Vagina (tissue), 2 donors: ENCODE measurements around the gene FGGY. TPM values are rescaled to one million over a fixed set of nuclear protein-coding genes. Genes with fewer than 3 reads are reported as not detected.
"Not testable (repeated sequence)": the region's sequence is repeated elsewhere in the genome, so short reads cannot be mapped to it uniquely, and the experiment has no call there.

Experiments
- DNase-seq, 2 donors: peaks; one replicate each; pipeline ENCODE4 v3.0.0-alpha.2; 2017; ENCODE audit errors: extremely low spot score in 2 of 2
- H3K27ac ChIP-seq: fragments of 200-600 bp; sonication (generic); one replicate; pipeline ENCODE4 v1.5.1; 2019
- H3K27me3 ChIP-seq: fragments of 200-600 bp; sonication (generic); one replicate; pipeline ENCODE4 v1.5.1; 2019
- H3K36me3 ChIP-seq, 2 donors: fragments of 200-600 bp; sonication (generic); one replicate each; pipeline ENCODE4 v1.5.1; 2017 to 2019
- H3K4me1 ChIP-seq: fragments of 200-600 bp; sonication (generic); one replicate; pipeline ENCODE4 v1.5.1; 2019
- H3K4me3 ChIP-seq, 2 donors: fragments of 200-600 bp; sonication (generic); 1 replicate in 1 of 2; 2 replicates in 1 of 2; pipeline ENCODE4 v1.5.1; 2016 to 2019
- H3K9me3 ChIP-seq: fragments of 200-600 bp; sonication (generic); one replicate; pipeline ENCODE4 v1.5.1; 2019
- CTCF ChIP-seq, 3 experiments: fragments of 450-650 bp in 2 of 3; fragments of 200-600 bp in 1 of 3; sonication (generic) in 1 of 3; IDR thresholded peaks; one replicate each; pipeline ENCODE4 v1.5.1; 2017 to 2019; ENCODE audit warnings: antibody characterized with exemption in 3 of 3, mild to moderate bottlenecking in 2 of 3, moderate library complexity in 2 of 3
- POLR2A ChIP-seq, 2 donors: fragments of 450-650 bp; IDR thresholded peaks; one replicate each; pipeline ENCODE4 v1.6.1; 2017; ENCODE audit warnings: antibody characterized with exemption in 2 of 2, mild to moderate bottlenecking in 2 of 2, moderate library complexity in 2 of 2
- POLR2AphosphoS5 ChIP-seq, 2 donors: sonication (generic); formaldehyde crosslinking; IDR thresholded peaks; one replicate each; pipeline ENCODE4 v1.9.0; 2017; ENCODE audit warnings: antibody characterized with exemption in 2 of 2, mild to moderate bottlenecking in 2 of 2, low read depth in 1 of 2; ENCODE audit not compliant: insufficient read depth in 1 of 2
- intact Hi-C: fragments of 100-400 bp; cut with DNase I; formaldehyde crosslinking; loops from one replicate; pipeline ENCODE4 v1.15.1; 2023
- total RNA-seq: library from RNA; depleted of rRNA; stranded (reverse); fragments of >200 nt; gene quantifications from one replicate; pipeline ENCODE4 v1.2.3, GENCODE V29; 2016

Gene FGGY
- total RNA-seq, 1 donor from 2014 or later: 11.8 TPM

- H3K9me3 ChIP-seq: no peaks in the 10 kb centered on the region
- H3K4me1 ChIP-seq: peaks cover 8% of the 10 kb centered on the region
- H3K4me3 ChIP-seq: no peak overlapping the region
- H3K36me3 ChIP-seq: no peaks in the 10 kb centered on the region
- TF ChIP-seq CTCF (IDR thresholded peaks at IDR 0.05) (no peak), POLR2AphosphoS5 (IDR thresholded peaks at IDR 0.05; ENCODE audit: insufficient read depth in 1 of 2, low read depth in 1 of 2) (no peak), POLR2A (IDR thresholded peaks at IDR 0.05) (no peak)
- H3K27ac ChIP-seq: no peak overlapping the region
- no peaks in the 10 kb centered on the region for H3K27me3 ChIP-seq
- no peak for DNase-seq
- intact Hi-C loops: no loop called here
Observed at GRCh38 chr1:59494145-59494833, 197.4 kb downstream of the FGGY start.

- intact Hi-C loops, H3K36me3 ChIP-seq, DNase-seq, H3K27ac ChIP-seq, H3K4me3 ChIP-seq, H3K9me3 ChIP-seq, H3K27me3 ChIP-seq: not testable (repeated sequence)
- H3K4me1 ChIP-seq: peaks cover 18% of the 10 kb centered on the region
Observed at GRCh38 chr1:59496156-59496555, 199.3 kb downstream of the FGGY start.

- Histone ChIP-seq H3K27me3 (no peaks in the 10 kb centered on the region), H3K36me3 (no peaks in the 10 kb centered on the region), H3K27ac (no peak overlapping the region), H3K4me3 (no peak overlapping the region), H3K9me3 (no peaks in the 10 kb centered on the region), H3K4me1 (peaks cover 25% of the 10 kb centered on the region)
- TF ChIP-seq CTCF (IDR thresholded peaks at IDR 0.05) (no peak), POLR2A (IDR thresholded peaks at IDR 0.05) (no peak), POLR2AphosphoS5 (IDR thresholded peaks at IDR 0.05; ENCODE audit: insufficient read depth in 1 of 2, low read depth in 1 of 2) (no peak)
- DNase-seq: no peak
- intact Hi-C loops: no loop called here
Observed at GRCh38 chr1:59497616-59498015, 200.7 kb downstream of the FGGY start.

GRCh38 chr1:59498640-59499039 is 201.7 kb downstream of the FGGY start:
- intact Hi-C loops: no loop called here
- H3K27ac ChIP-seq: no peak overlapping the region
- no peak for TF ChIP-seq POLR2A (IDR thresholded peaks at IDR 0.05)
- H3K36me3 ChIP-seq: no peaks in the 10 kb centered on the region
- no peaks in the 10 kb centered on the region for H3K27me3 ChIP-seq
- DNase-seq: no peak
- peaks cover 25% of the 10 kb centered on the region for H3K4me1 ChIP-seq
- H3K4me3 ChIP-seq: no peak overlapping the region
- H3K9me3 ChIP-seq: no peaks in the 10 kb centered on the region

- H3K9me3 ChIP-seq: no peaks in the 10 kb centered on the region
- H3K4me3 ChIP-seq: no peak overlapping the region
- H3K27ac ChIP-seq: no peak overlapping the region
- H3K27me3 ChIP-seq: no peaks in the 10 kb centered on the region
- DNase-seq: no peak
- H3K4me1 ChIP-seq: peaks cover 25% of the 10 kb centered on the region
- TF ChIP-seq CTCF (IDR thresholded peaks at IDR 0.05) (no peak), POLR2AphosphoS5 (IDR thresholded peaks at IDR 0.05; ENCODE audit: insufficient read depth in 1 of 2, low read depth in 1 of 2) (peak in 1 of 2 donors; percentile 53), POLR2A (IDR thresholded peaks at IDR 0.05) (no peak)
- H3K36me3 ChIP-seq: no peaks in the 10 kb centered on the region
- intact Hi-C loops: no loop called here
Observed at GRCh38 chr1:59499273-59499942, 202.5 kb downstream of the FGGY start.

- intact Hi-C loops: no loop called here
- no peak for TF ChIP-seq CTCF (IDR thresholded peaks at IDR 0.05)
- TF ChIP-seq POLR2A (IDR thresholded peaks at IDR 0.05): no peak
- TF ChIP-seq POLR2AphosphoS5 (IDR thresholded peaks at IDR 0.05; ENCODE audit: insufficient read depth in 1 of 2, low read depth in 1 of 2): no peak
- Histone ChIP-seq H3K4me1 (peaks cover 26% of the 10 kb centered on the region), H3K4me3 (no peak overlapping the region), H3K27me3 (no peaks in the 10 kb centered on the region), H3K27ac (no peak overlapping the region), H3K9me3 (no peaks in the 10 kb centered on the region), H3K36me3 (no peaks in the 10 kb centered on the region)
- no peak for DNase-seq
Observed at GRCh38 chr1:59499943-59500569, 203.2 kb downstream of the FGGY start.
